Left ventricle myocardium inferior (tissue), 1 donor: ENCODE data around the gene TRAK1. TPM values are rescaled to one million over a fixed set of nuclear protein-coding genes. Genes with fewer than 3 reads are reported as not detected.

Experiments used
- DNase-seq: peaks from one replicate; pipeline ENCODE4 v3.0.0-alpha.2; 2020
- H3K27ac ChIP-seq: fragments of 200-600 bp; replicated peaks from 2 replicates; pipeline ENCODE4 v1.8.0; 2021
- H3K27me3 ChIP-seq: fragments of 200-600 bp; 2 replicates; pipeline ENCODE4 v1.8.0; 2021; ENCODE audit warnings: low read depth
- H3K36me3 ChIP-seq: fragments of 200-600 bp; 2 replicates; pipeline ENCODE4 v1.8.0; 2021
- H3K4me1 ChIP-seq: fragments of 200-600 bp; 2 replicates; pipeline ENCODE4 v1.8.0; 2021
- H3K4me3 ChIP-seq: fragments of 200-600 bp; 2 replicates; pipeline ENCODE4 v1.8.0; 2021; ENCODE audit warnings: mild to moderate bottlenecking, moderate library complexity
- H3K9me3 ChIP-seq: fragments of 200-600 bp; replicated peaks from 2 replicates; pipeline ENCODE4 v1.8.0; 2021
- CTCF ChIP-seq: fragments of 200-600 bp; IDR thresholded peaks from 2 replicates; pipeline ENCODE4 v1.8.0; 2021; ENCODE audit warnings: antibody characterized with exemption, mild to moderate bottlenecking, borderline replicate concordance
- intact Hi-C: fragments of 100-400 bp; cut with micrococcal nuclease; formaldehyde crosslinking; loops from one replicate; pipeline ENCODE4 v1.11.0; 2022
- total RNA-seq: library from RNA; stranded (reverse); fragmentation: NEBNext Ultra II Directional; extraction: Animal tissue kit (Norgen Biotek cat#: 25700); gene quantifications from one replicate; pipeline ENCODE4 v1.2.1, GENCODE V29; 2021
- donor health status: DM: no; HTN: yes; CAD: no; lungs with severe emphysema.

TRAK1 gene
- total RNA-seq, 1 donor from 2014 or later = 264 TPM

GRCh38 chr3:42175386-42176240, 84.5 kb downstream of the TRAK1 start:
- no peak for TF ChIP-seq CTCF
- H3K4me1 ChIP-seq = peaks cover 98% of the 10 kb centered on the region
- H3K9me3 ChIP-seq = no peaks in the 10 kb centered on the region
- peak overlapping the region; percentile 79 for H3K27ac ChIP-seq
- H3K4me3 ChIP-seq = no peak overlapping the region
- intact Hi-C loops = no loop called here
- no peak for DNase-seq
- peaks cover 11% of the 10 kb centered on the region for H3K36me3 ChIP-seq
- H3K27me3 ChIP-seq = no peaks in the 10 kb centered on the region

GRCh38 chr3:42176242-42177034, 85.3 kb downstream of the TRAK1 start:
- peak overlapping the region; percentile 79 for H3K27ac ChIP-seq
- intact Hi-C loops = no loop called here
- no peak for TF ChIP-seq CTCF
- H3K4me1 ChIP-seq = peaks cover 98% of the 10 kb centered on the region
- no peaks in the 10 kb centered on the region for H3K9me3 ChIP-seq
- H3K27me3 ChIP-seq = no peaks in the 10 kb centered on the region
- DNase-seq = no peak
- H3K36me3 ChIP-seq = peaks cover 11% of the 10 kb centered on the region
- no peak overlapping the region for H3K4me3 ChIP-seq

- Histone ChIP-seq H3K9me3 (no peaks in the 10 kb centered on the region), H3K4me1 (peaks cover 98% of the 10 kb centered on the region), H3K27me3 (no peaks in the 10 kb centered on the region), H3K27ac (peak overlapping the region; percentile 79), H3K36me3 (peaks cover 11% of the 10 kb centered on the region), H3K4me3 (no peak overlapping the region)
- intact Hi-C loops = no loop called here
- DNase-seq = no peak
- no peak for TF ChIP-seq CTCF
These were observed 86.1 kb downstream of the TRAK1 start for GRCh38 chr3:42177068-42177800.

- H3K4me1 ChIP-seq = peaks cover 98% of the 10 kb centered on the region
- no peak for DNase-seq
- intact Hi-C loops = no loop called here
- H3K27ac ChIP-seq = peak overlapping the region; percentile 79
- H3K36me3 ChIP-seq = peaks cover 11% of the 10 kb centered on the region
- TF ChIP-seq CTCF = no peak
- H3K27me3 ChIP-seq = no peaks in the 10 kb centered on the region
- no peaks in the 10 kb centered on the region for H3K9me3 ChIP-seq
- no peak overlapping the region for H3K4me3 ChIP-seq
These were observed 86.6 kb downstream of the TRAK1 start for GRCh38 chr3:42177801-42178150.

GRCh38 chr3:42179110-42179725, 88.1 kb downstream of the TRAK1 start:
- Histone ChIP-seq H3K4me3 (peak overlapping the region; percentile 9), H3K27me3 (no peaks in the 10 kb centered on the region), H3K9me3 (no peaks in the 10 kb centered on the region), H3K27ac (peak overlapping the region; percentile 79), H3K4me1 (peaks cover 98% of the 10 kb centered on the region), H3K36me3 (peaks cover 11% of the 10 kb centered on the region)
- intact Hi-C loops = no loop called here
- no peak for DNase-seq
- TF ChIP-seq CTCF = no peak
